GM13976 (cell line): Measurements from ENCODE around the gene TRIM8.

ENCODE experiments used
- DNase-seq: peaks from one replicate; pipeline ENCODE4 v3.0.0; 2012; ENCODE audit warnings: low spot score
- in situ Hi-C: fragments of 300-500 bp; cut with MboI; formaldehyde crosslinking; loops from one replicate; pipeline ENCODE4 v1.12.0; 2022; ENCODE audit warnings: low sequenced_read_pairs, mixed read lengths, inconsistent platforms; ENCODE audit not compliant: unreplicated experiment
- TF ChIP-seq, protein P1 (sequence below): IDR thresholded peaks from 2 replicates; pipeline ENCODE4 v1.5.1; 2012; ENCODE audit warnings: borderline replicate concordance, mild to moderate bottlenecking; ENCODE audit not compliant: insufficient read depth; ENCODE audit errors: extremely low read depth, missing control alignments, control extremely low read depth

TRIM8 gene

DNA sequence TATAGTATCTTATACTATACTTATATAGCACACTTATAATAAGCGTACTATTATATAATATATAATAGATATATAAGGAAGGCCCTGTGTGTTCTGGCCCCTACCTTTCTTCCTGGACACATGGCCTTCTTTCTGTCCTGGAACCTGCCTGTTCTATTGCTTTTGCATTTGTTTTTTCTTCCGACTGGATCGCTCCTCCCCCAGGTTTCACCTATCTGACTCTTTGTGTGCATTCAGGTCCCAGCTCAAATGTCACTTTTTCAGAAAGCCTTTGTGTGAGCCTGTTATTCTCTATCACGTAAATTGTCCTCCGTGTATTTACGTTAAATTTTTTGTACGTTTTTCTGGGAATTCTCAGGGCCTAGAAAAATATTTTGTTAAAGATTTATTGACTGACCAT, 2.9 kb upstream of the TRIM8 start:
- TF ChIP-seq, protein P1, sequence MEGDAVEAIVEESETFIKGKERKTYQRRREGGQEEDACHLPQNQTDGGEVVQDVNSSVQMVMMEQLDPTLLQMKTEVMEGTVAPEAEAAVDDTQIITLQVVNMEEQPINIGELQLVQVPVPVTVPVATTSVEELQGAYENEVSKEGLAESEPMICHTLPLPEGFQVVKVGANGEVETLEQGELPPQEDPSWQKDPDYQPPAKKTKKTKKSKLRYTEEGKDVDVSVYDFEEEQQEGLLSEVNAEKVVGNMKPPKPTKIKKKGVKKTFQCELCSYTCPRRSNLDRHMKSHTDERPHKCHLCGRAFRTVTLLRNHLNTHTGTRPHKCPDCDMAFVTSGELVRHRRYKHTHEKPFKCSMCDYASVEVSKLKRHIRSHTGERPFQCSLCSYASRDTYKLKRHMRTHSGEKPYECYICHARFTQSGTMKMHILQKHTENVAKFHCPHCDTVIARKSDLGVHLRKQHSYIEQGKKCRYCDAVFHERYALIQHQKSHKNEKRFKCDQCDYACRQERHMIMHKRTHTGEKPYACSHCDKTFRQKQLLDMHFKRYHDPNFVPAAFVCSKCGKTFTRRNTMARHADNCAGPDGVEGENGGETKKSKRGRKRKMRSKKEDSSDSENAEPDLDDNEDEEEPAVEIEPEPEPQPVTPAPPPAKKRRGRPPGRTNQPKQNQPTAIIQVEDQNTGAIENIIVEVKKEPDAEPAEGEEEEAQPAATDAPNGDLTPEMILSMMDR: no peak
- in situ Hi-C loops: no loop called here

GRCh38 chr10:102641880-102642735, 2.2 kb upstream of the TRIM8 start:
- in situ Hi-C loops: no loop called here
- TF ChIP-seq, protein P1: no peak
- peak; percentile 96 for DNase-seq

More for the DNA sequence above, 2.9 kb upstream of the TRIM8 start:
- DNase-seq: no peak

GRCh38 chr10:102642736-102643335, 1.4 kb upstream of the TRIM8 start:
- no peak for DNase-seq
- in situ Hi-C loops: no loop called here
- TF ChIP-seq, protein P1: no peak

GRCh38 chr10:102643336-102644065, 778 bp upstream of the TRIM8 start:
- in situ Hi-C loops: no loop called here
- DNase-seq: peak; percentile 55
- TF ChIP-seq, protein P1: no peak

GRCh38 chr10:102644646-102645387, 538 bp downstream of the TRIM8 start:
- TF ChIP-seq, protein P1: peak; percentile 63
- no peak for DNase-seq
- in situ Hi-C loops: no loop called here

DNA sequence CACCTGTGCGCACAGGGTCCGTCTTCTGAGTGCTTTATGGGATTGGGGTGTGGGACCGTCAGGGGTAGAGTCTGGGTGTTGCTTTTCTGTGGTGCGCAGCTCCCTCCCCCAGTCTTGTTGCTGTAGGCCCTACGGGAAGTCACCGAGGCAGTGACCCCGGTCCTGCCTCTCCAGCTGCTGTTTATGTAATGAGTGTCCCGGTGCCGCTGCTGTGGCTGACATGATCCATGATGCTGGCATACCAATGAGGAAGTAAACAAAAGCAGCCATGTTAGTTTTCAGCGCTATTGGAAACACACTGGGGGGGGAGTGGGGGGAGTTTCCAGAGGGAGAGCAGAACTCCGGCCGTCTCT, 1.1 kb downstream of the TRIM8 start:
- TF ChIP-seq, protein P1: no peak
- DNase-seq: no peak
- in situ Hi-C loops: no loop called here
